GM19035 (cell line): ENCODE measurements around the gene TMEM200B.
"Not testable (repeated sequence)": the region's sequence is repeated elsewhere in the genome, so short reads cannot be mapped to it uniquely, and the experiment has no call there.

ENCODE experiments used
- ATAC-seq: cut with Tn5 transposase; IDR thresholded peaks from one replicate; pipeline ENCODE4 v1.9.1; 2021; ENCODE audit not compliant: unreplicated experiment

TMEM200B gene

DNA sequence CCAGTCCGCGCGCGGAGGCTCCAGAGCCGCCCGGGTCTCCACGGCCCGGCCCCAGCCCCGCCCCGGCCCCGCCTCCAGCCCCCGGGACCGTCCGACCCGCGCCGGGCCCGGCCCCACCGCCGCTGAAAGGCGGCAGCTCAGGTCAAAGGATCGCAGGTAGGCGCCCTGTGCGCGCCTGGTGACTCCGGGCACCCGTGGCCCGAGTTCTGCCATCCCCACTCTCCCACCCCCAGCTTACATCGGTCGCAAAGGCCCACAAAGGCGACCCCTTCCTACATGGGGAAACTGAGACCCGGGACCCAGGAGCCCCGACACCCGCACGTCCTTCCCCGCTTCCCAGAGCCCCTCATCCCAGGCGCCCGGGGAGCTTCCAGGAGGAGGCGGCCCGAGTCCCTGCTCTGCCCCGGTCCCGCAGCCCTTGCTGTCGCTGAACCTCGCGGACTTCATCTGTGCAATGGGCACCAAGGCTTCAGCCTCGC, at the start of gene TMEM200B:
TSS of gene TMEM200B (minus strand) at position 17 of the 479 bp plus-strand sequence. CDS start 2,075 bp downstream, outside the sequence.
- no peak for ATAC-seq

DNA sequence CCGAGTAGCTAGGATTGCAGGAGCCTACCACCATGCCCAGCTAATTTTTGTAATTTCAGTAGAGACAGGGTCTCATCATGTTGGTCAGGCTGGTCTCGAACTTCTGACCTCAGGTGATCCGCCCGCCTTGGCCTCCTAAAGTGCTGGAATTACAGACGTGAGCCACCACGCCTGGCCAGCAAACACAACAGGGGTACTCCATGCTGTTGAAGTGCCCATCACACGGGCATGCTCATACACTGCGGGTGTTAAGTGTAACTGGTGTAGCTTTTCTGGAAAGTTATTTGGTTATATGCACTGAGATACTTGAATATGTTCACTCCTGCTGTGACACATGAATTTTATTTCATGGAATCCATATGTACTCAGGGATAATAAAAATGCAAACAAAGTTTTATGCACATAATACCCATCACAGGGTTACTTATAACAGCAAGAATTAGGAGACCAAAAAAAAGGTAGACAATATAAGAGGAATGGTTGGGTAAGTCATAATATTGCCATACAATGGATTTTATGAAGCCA, 48.8 kb upstream of the TMEM200B start:
- no peak for ATAC-seq

DNA sequence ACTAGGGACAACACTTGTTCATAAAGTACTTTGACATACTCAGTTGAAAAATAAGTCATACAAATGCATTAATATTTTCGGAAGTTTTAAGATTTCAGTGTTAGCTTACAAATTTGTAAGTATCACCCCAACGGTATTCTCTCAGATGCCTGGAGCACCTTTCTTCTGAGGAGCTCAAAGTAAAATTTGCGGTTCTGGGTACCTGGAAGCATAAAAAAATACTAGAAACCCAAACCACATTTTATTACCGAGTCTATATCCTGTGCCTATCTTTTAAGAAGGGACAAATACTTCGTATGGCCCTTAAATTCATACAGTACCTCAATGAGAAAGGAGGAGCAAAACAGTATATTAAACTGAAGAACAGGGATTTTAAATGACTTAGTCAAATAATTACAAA, 47.8 kb upstream of the TMEM200B start:
- no peak for ATAC-seq

DNA sequence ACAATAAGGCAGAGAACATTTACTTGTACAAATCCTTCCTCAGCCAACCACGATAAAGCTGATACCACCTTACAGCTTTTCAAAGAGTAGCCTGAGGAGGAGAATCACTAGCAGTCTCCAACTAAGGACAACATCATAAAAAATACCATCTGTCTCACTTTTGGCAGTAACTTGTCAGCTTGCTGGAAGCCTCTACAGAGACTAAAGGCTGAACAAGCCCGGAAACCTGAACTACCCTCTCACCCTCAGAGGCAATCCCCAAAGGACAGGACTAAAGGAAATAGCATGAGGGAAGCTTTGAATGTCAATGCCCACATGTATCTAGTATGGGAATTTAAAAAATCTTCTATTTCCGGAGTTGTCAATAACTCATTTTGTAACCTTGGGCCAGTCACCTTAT, 47.4 kb upstream of the TMEM200B start:
- no peak for ATAC-seq

DNA sequence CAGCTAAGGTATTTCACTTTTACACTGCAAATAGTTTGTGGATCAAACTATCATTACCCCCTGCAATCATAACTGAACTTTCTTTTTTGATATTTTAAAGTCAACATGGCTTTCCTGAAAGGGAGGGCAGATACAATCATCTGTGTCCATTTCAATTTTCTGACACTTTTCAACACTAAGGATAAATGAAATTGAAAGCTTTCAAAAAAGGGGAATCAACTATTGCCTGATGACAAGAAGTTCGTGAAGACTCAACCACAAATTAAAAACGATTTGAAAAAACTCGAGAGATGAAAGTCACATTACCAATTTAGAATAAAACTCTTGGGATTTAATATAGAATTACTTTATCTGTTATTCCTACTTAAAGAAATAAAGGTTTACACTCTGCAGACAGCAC, 46.3 kb upstream of the TMEM200B start:
- no peak for ATAC-seq

DNA sequence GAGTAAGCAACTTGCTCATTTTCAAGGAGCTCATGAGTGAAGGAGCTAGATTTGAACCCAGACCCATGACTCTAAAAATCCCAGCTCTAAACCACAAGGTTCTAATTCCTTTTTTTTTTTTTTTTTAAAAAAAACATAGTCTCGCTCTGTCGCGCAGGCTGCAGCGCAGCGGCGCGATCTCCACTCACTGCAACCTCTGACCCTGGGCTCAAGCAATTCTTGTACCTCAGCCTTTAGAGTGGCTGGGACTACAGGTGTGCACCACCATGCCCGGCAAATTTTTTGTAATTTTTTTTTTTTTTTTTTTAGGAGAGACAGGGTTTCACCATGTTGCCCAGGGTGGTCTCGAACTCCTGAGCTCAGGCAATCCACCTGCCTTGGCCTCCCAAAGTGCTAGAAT, 44.2 kb upstream of the TMEM200B start:
- ATAC-seq, result no peak

DNA sequence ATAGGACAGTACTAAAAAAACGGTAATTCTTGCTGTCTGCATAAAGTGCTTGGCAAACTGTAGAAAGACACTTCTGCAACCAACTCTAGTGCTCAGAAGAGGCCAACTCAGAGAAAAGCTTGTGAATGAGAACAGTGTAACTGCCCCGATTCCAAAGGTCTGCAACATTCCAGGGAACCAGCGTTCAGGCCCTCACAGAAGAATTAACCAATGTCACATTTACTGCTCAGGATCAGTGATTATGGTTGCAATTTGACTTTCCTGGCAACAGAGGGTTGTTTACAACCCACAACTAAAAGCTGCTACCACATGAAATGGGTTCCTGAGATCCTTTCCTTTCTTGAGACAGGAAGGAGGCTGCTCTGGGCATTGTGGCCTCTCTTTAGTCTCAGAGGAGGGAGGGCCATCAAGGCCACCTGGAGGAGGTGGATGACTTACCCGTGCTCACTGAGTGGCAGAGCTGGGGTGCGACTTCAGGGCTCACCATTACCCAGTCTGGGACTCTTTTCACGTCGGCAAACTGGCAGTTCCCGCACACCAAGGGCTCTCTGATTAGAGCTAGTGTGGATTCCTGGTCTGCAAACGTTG, 42.7 kb upstream of the TMEM200B start:
- ATAC-seq, result no peak

DNA sequence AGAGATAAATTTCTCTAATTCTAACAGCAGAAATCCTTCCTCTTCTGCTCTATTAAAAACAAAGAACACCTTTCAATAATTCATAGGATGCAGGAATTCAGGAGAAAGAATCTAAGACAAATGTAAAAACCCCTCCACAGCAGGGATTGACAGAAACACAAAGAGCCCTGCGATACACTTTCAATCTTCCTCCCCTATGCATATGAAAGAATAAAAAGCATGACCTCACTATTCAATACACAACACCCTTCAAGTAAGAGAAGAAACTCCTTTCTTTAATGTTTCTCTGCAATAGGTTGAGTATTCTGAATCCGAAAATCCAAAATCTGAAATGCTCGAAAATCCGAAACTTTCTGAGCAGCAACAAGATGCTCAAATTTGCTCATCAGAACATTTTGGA, 40.9 kb upstream of the TMEM200B start:
- ATAC-seq, result no peak

DNA sequence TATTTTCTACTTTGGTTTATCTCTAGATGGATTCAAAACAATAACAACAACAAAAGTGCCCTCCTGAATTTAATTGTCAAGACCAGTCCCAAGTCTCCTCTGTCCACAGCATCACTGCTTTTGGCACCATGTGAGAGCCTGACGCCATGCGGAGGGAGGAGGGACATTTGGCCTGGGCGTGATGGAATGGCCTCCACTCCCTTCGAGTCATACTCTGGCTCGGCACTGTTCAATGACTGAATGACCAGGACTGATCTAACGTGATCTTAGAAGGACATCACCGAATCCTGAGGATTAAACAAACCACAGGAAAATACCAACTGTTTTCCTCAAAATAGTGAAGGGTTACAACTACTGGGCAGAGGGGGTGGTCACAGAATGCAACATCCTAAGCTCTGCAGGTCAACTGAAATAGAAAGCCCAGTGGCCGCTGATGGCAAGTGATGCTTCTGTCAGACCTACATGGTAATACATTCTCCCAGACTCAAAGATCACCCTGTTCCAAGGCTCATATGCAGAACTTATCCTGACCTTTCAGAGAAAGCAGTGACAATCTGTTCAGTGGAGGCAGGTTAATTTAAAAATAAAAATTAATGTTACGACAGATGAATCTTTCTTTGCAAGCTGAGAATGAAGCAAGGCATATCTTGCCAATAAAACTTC, 38.9 kb upstream of the TMEM200B start:
- no peak for ATAC-seq

DNA sequence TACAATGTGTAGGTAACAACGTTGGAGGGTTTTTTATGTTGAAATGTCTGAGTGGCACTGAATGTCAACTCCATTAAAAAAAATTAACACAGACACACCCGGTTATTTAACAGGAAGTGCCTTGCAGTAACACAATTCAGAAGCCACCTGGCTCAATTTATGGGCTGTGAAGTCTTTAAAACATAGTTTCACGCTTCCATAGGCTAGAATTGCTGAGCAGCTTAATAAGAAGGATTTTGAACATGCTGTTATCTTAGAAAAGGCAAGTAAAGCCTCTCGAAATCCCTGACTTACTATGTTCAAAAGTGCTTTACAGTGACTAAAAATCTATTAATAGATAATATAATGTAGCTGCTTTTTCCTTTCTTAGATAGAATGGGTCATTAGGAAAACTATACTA, 38.3 kb upstream of the TMEM200B start:
- ATAC-seq, result no peak

DNA sequence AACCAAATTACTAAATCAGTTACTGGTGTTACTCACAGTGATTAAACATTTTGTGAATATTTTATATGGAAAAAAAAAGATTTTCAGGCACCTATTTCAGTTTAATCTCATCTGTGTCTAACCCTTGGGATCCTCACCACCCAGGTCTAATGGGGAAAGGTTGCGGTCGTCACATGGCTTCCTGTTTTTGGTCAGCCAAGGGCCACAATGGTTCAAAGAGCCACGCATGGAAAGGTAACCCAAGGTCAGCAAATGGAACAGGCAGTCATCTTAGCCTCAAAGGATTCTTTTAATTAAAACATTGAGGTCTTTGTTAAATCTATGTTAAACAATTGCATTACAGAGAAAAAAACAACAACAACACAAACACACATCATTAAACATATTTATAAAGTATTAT, 36.1 kb upstream of the TMEM200B start:
- no peak for ATAC-seq

DNA sequence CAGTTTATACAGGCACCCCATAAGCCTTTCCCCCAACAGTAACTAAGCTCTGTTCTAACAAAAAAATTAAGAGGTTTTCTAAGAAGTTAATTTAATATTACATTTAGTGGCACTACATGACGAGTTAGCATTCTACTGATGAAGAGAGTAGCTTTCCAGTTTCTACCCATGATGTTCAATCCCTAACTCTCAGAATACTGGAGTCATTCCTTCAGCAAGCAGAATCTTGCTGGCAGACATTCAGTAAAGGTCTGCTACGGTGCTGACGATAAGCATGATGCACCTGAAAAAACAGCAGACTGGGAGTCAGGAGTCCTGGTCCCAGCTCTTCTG, 33.5 kb upstream of the TMEM200B start:
- no peak for ATAC-seq

DNA sequence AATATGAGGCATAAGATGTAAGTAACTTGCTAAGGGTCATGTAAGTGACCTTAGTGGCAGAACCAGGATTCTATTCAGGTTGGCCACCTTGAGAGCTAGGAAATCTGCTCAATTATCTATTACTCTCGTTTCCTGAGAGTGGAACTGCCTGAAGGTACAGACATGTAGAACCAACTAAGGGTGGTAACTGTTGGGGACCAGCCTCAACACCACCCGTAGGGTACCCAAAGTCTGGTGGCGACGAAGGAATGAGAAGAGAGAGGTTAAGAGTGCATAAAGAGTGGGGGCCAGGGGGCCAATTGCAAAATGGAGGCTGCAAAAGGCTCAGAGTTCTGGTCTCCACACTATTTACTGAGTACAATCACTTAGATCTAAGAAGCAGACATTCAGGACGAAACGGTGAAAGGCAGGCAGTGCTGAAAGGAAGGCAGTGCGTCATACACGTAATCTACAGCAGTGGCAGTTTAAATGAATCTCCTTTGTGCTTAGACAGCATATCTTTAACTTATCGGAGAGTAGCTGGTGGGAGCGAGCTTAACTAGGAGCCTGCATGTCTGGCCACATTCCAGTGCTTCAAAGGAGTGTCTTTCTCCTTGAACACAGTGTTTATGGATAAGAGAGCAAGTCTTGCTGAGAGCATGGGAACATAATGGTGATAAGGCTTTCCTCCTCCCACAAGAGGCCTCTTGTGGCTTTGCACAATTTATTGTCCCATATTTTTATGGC, 33.0 kb upstream of the TMEM200B start:
- ATAC-seq, result no peak

DNA sequence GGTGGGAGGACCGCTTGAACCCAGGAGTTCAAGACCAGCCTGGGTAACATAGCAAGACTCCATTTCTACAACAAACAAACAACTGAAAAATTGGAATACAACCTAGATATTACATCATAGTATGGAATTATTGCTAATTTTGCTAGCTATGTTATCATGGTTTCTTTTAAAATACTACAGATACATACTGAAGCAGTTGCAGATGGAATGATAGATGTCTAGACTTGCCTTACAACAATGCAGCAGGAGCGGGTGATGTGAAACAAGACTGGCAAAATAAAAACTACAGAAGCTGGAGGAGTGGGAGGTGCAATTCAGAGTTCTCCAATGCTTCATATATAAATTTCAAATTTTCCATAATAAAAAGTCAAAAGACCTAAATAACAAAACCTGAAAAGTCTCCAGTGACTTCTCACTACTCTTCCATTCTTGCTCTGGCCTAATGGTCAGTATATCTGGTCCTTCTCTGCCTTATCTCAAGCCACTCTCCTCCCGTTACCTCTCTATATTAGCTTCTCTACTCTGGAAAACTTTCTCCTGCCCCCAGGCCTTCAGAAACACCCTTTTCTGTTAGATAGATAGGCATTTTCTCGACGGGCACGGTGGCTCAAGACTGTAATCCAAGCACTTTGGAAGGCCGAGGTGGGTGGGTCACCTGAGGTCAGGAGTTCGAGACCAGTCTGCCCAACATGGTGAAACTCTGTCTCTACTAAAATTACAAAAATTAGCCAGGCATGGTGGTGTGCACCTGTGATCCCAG, 28.5 kb upstream of the TMEM200B start:
- ATAC-seq, result no peak

DNA sequence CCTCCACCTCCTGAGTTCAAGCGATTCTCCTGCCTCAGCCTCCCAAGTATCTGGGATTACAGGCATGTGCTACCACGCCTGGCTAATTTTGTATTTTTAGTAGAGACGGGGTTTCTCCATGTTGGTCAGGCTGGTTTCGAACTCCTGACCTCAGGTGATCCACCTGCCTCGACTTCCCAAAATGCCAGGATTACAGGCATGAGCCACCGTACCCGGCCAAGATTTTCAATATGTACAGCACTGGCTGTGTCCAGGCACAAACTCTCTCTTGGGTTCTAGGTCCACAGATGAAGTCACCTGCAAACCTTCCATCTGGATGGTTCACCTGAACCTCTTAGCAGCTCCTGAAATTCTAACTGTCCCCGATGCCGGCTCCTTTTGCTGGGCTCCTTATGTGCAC, 26.6 kb upstream of the TMEM200B start:
- not testable (repeated sequence) for ATAC-seq

DNA sequence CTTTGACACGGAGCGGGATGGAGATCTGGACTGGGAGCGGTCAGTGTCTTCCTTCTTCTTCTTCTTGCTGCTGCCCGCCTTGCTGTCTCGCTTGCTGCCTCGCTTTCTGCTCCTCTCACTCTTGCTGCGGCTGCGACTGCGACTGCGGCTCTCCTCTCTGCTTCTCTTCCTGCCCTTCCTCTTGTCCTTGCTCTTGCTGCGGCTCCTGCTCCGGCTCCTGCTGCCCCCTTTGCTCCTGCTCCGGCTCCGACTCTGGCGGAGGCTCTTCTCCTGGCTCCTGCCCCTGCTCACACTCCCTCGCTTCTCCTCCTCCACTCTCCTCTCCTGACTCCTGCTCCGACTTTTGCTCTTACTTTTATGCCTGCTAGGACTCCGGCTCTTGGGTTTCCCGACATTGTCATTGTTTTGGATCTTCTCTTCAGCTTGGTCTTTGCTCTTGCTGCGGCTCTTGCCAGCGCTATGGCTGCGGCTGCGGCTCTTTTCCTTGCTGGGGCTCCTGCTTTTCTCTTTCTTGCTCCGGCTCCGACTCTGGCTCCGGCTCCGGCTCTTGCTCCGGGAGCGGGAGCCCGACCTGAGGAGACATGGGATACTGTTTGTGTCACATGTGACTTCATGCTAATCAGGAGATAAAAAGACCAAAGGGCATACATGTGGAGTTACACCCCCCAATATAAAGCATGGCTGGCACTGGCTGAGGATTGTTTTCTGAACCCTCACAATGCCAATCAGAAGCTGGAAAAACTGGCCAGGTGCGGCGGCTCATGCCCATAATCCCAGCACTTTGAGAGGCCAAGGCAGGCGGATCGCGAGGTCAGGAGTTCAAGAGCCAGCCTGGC, 25.2 kb upstream of the TMEM200B start:
- ATAC-seq, result no peak

DNA sequence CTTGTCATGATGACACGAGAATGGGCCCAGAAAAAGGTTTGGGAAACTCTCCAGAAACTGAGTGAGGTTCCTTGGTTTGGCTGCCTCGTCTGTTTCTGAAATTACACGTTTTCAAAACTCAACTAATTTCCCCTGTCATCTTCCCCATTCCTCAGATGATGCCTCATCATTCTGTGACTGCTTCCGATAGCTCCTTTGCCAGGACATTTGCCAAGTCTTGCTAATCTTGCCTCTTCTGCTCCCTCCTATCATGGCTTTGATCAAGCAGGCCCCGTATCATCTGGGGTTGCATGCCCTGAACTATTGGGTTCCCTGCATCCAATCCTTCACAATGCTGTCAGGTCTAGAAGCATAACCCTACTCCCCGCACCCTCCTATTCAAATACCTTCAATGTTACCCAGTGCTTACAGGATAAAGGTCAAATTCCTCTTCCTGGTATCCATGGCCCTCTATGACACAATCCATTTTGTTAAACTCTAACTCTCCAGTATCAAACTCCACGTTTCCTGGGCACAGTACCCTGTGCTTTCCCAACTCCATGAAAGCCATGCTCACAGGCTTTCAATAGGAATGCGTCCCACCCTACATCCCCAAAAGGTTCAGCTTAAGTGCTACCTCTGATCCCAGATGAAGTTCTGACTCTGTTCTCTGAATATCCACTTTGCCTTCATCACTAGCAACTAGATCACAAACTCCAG, 22.2 kb upstream of the TMEM200B start:
- no peak for ATAC-seq

DNA sequence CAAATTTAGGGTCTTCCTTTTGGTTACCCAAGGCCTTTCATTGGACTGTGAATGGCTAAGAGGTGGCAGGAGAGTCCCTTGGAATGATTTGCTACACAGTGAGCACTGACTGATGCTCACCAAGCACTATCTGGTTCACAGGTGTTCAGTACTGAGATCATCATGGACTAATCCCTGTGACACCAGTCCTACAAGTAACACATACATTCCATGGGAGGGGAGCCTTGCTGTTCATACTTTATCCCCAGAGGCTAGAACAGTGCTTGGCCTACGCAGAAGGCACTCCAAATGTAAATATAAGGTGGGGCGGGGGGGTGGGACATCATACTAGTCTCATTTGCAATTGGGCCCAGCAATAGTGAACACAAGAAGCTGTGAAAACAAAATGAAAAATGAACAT, 20.5 kb upstream of the TMEM200B start:
- no peak for ATAC-seq

DNA sequence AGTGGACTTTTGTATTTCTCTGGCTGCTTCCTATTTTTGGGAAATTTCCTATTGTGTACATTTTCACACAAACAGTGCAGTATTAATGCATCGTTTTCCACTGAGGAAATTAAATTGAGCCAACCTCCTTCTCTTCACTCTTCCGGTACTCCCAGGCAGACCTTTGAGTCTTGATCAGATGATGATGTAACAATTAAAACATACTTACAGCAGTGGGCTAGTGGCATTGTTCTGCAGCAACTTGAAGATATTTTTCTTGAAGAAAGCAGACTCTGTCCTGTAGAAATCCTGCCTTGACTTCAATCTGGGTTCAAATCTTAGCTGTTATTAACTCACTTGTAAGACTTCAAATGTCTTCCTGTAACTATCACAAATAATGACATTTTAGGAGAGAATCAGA, 19.0 kb upstream of the TMEM200B start:
- no peak for ATAC-seq

DNA sequence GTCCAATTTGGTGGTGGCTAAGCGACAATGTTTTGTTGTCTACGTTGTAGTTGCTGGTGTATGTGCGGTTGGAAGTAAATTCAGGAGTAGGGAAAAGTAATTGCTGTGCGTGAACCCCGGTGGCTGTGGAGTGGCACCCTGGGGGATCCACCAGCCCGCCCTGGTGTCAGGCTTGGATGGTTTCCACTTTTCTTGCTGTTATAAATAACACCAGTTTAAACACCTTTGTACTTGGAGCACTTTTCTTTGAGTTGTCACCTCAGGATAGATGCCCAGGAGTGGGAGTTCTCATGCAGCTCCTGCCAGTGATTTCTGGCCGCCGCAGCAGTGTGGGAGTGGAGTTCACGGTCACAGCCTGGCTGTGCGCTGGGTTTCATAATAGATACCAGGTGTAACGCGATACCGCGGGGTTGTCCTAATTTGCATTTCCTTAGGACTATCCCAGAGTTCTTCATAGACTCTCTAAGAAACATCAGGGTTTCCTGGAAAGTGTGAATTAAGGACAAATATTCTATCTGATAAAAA, 12.8 kb upstream of the TMEM200B start:
- no peak for ATAC-seq
